RWPE2 (cell line): ENCODE measurements around the gene PGGT1B.
A peak's percentile ranks its signal among the peaks of the same experiment; 100 is the strongest.

Source experiments
- ATAC-seq: fragments of 200-7000 bp; cut with Tn5 transposase; 3 replicates; pipeline ENCODE4 v1.9.1; 2021; ENCODE audit warnings: low read depth
- DNase-seq: peaks from one replicate; pipeline ENCODE4 v3.0.0-alpha.2; 2020; ENCODE audit warnings: low spot score
- H3K27ac ChIP-seq: fragments of 450-650 bp; 2 replicates; pipeline ENCODE4 v1.5.1; 2017; ENCODE audit warnings: mild to moderate bottlenecking; ENCODE audit not compliant: poor library complexity, severe bottlenecking
- H3K27me3 ChIP-seq: fragments of 250-450 bp; sonication (Bioruptor Pico); 2 replicates; pipeline ENCODE4 v1.5.1; 2021; ENCODE audit warnings: mild to moderate bottlenecking, moderate library complexity; ENCODE audit not compliant: insufficient read depth, poor library complexity, severe bottlenecking
- H3K36me3 ChIP-seq: fragments of 250-450 bp; sonication (Bioruptor Pico); 2 replicates; pipeline ENCODE4 v1.5.1; 2020; ENCODE audit warnings: low read depth, mild to moderate bottlenecking, moderate library complexity
- H3K4me1 ChIP-seq: fragments of 250-450 bp; sonication (Bioruptor Pico); 2 replicates; pipeline ENCODE4 v1.5.1; 2021; ENCODE audit warnings: mild to moderate bottlenecking, moderate library complexity; ENCODE audit not compliant: insufficient read depth, poor library complexity, severe bottlenecking
- H3K4me3 ChIP-seq: fragments of 250-450 bp; sonication (Bioruptor Pico); 2 replicates; pipeline ENCODE4 v1.5.1; 2021; ENCODE audit warnings: mild to moderate bottlenecking, moderate library complexity; ENCODE audit not compliant: severe bottlenecking
- H3K9me3 ChIP-seq: fragments of 250-450 bp; sonication (Bioruptor Pico); 2 replicates; pipeline ENCODE4 v1.5.1; 2021; ENCODE audit warnings: mild to moderate bottlenecking, moderate library complexity; ENCODE audit not compliant: severe bottlenecking
- TF ChIP-seq, protein P1 (sequence below): fragments of 450-650 bp; IDR thresholded peaks from one replicate; pipeline ENCODE4 v1.5.1; 2017; ENCODE audit warnings: mild to moderate bottlenecking, moderate library complexity; ENCODE audit not compliant: poor library complexity, severe bottlenecking

The PGGT1B gene

DNA sequence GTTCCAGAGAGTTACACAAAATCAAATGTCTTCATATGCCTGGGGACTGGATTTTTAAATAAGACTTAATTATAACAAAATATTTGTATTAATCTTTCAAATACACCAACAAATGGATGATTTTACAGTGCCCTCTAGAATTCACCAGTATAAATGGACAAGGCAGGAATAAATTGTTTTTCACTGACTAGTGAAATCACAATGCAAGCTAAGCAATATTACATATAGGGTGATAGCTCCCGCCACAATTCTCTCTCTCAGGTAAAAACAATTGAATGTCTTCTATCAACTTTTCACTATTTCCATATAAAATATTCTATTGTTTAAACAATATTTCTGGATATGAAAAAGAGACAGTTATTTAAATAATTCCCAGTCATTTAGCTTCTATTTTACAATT is 41.8 kb upstream of the PGGT1B start:
- no peaks in the 10 kb centered on the region for H3K36me3 ChIP-seq
- TF ChIP-seq, protein P1, sequence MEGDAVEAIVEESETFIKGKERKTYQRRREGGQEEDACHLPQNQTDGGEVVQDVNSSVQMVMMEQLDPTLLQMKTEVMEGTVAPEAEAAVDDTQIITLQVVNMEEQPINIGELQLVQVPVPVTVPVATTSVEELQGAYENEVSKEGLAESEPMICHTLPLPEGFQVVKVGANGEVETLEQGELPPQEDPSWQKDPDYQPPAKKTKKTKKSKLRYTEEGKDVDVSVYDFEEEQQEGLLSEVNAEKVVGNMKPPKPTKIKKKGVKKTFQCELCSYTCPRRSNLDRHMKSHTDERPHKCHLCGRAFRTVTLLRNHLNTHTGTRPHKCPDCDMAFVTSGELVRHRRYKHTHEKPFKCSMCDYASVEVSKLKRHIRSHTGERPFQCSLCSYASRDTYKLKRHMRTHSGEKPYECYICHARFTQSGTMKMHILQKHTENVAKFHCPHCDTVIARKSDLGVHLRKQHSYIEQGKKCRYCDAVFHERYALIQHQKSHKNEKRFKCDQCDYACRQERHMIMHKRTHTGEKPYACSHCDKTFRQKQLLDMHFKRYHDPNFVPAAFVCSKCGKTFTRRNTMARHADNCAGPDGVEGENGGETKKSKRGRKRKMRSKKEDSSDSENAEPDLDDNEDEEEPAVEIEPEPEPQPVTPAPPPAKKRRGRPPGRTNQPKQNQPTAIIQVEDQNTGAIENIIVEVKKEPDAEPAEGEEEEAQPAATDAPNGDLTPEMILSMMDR = no peak
- DNase-seq (no peak), ATAC-seq (no peak)
- no peak overlapping the region for H3K4me3 ChIP-seq
- H3K27me3 ChIP-seq = no peaks in the 10 kb centered on the region
- H3K27ac ChIP-seq = no peak overlapping the region
- no peaks in the 10 kb centered on the region for H3K4me1 ChIP-seq
- no peaks in the 10 kb centered on the region for H3K9me3 ChIP-seq

DNA sequence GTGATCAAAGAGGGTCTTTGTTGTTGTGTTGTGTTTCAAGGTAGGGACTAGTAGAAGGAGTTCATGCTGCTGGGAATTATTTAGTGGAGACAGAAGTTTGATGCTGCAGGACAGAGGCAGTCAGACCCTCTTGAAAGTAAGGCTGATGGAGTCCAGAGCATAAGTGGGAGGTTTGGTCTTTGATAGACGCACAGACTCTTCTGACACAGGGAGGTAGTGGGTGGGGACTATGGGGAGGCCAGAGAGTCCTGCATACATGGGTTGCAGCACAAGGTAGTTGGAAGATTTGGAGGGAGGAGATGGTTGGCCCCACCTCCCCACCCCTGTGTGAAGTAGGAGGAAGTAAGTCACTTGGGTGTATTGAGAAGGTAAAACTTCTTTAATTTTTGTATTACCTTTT is 36.1 kb upstream of the PGGT1B start:
- no peak overlapping the region for H3K4me3 ChIP-seq
- H3K4me1 ChIP-seq = no peaks in the 10 kb centered on the region
- DNase-seq (no peak), ATAC-seq (no peak)
- no peaks in the 10 kb centered on the region for H3K27me3 ChIP-seq
- no peaks in the 10 kb centered on the region for H3K9me3 ChIP-seq
- H3K27ac ChIP-seq = no peak overlapping the region
- TF ChIP-seq, protein P1 = no peak
- H3K36me3 ChIP-seq = no peaks in the 10 kb centered on the region

DNA sequence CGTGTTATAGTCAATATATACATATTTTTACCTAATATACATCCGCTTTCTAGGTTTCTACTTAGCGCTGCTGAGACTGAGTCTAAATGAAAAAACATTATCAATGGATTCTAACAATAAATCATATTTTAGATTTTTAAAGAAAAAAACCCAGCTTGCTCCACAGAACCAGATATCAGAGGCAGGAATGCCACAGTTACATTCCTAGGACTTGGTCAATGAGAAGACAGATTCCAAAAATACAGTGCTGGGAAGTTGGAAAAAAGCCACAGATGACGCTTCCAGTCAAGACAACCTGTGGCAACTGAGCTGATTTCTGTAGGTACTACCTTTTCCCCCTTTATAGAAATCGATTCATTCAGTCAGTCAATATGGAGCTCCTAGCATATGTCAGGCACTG is 34.4 kb upstream of the PGGT1B start:
- TF ChIP-seq, protein P1 = no peak
- Histone ChIP-seq H3K27me3 (no peaks in the 10 kb centered on the region), H3K4me3 (peak overlapping the region; percentile 11), H3K9me3 (no peaks in the 10 kb centered on the region), H3K4me1 (no peaks in the 10 kb centered on the region), H3K36me3 (no peaks in the 10 kb centered on the region), H3K27ac (no peak overlapping the region)
- DNase-seq (no peak), ATAC-seq (no peak)

DNA sequence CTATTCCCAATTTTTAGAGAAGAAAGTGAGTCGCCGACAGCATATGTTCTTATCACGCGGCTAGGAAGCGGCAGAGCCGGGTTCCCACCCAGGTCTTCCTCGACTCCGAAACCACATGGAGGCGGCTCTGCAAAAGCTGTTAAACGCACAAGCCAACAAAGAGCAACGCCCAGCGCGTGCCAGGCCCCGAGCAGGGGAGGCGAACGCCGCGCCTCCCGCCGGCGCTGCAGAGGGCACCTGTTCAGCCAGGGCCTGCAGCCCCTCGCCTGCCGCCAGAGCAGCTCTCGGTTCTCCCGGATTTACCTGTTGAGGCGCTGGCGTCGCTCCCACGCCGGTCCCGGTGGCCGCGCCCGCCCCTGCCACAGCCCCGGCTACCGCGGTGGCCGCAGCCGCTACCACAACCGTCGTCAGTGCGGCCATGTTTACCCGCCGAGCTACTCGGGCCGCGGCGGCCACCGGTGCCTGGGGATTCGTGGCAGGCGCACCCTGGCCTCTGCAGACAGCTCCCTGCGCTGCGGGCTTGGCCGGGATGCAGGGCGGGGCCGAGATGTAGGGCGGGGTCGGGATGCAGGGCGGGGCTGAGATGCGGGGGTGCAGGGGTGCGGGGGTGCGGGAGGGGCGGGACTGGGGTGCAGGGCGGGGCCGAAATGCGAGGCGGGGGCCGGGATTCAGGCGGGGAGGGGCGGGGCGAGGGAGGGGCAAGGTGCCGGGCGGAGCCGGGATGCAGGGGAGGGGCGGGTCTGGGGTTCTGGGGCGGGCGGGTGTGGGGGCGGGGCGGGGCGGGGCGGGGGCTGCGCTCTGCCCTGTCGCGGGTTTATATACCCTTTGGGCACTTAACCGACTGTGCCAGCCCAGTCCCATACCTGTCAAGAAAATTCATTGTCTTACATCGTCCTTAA is 33.7 kb upstream of the PGGT1B start, which contains the start of gene CCDC112:
Gene CCDC112 (minus strand): TSS at position 531 of the 899 bp plus-strand sequence. CDS start 111 bp downstream, at position 420.
- H3K4me3 ChIP-seq = peak within 1 kb of the TSS; percentile 65
- peak within 1 kb of the TSS; percentile 11 for H3K27ac ChIP-seq
- H3K9me3 ChIP-seq = no peaks in the 10 kb centered on the region
- H3K27me3 ChIP-seq = no peaks in the 10 kb centered on the region
- TF ChIP-seq, protein P1 = no peak
- peak; percentile 91 for ATAC-seq
- H3K36me3 ChIP-seq = no peaks in the 10 kb centered on the region
- no peaks in the 10 kb centered on the region for H3K4me1 ChIP-seq
- DNase-seq = peak; percentile 93

DNA sequence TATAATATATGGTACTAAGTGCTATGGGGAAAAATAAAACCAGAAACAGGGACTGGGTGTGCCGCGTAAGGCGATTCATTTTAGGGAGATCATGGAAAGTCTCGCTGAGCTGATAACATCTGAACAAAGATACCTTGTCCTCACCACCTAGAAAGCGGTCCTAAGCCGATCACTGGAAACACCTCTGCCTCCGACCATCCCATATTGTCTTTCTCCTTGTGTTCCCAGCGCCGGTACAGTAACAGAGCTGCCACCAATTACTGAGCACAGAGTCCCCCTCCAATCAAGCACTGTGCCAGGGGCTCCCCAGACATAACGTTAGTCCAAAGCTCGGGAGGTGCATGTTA is 33.1 kb upstream of the PGGT1B start:
- H3K36me3 ChIP-seq = no peaks in the 10 kb centered on the region
- no peaks in the 10 kb centered on the region for H3K27me3 ChIP-seq
- H3K4me1 ChIP-seq = no peaks in the 10 kb centered on the region
- H3K27ac ChIP-seq = peak overlapping the region; percentile 11
- TF ChIP-seq, protein P1 = no peak
- peak overlapping the region; percentile 65 for H3K4me3 ChIP-seq
- H3K9me3 ChIP-seq = no peaks in the 10 kb centered on the region
- DNase-seq (no peak), ATAC-seq (peak; percentile 31)
